Measurements from ENCODE around the gene NINJ1. TPM values are rescaled to one million over a fixed set of nuclear protein-coding genes. Genes with fewer than 3 reads are reported as not detected.
A peak's percentile ranks its signal among the peaks of the same experiment; 100 is the strongest.

Gene NINJ1
- total and polyA plus RNA-seq, 2 of the 13 experiments (the other 11 are each of a cell fraction or from before 2014, with no cell fraction given): 81.2 to 92.1 TPM

- TF ChIP-seq RXRA (CRISPR knock-in tag; IDR thresholded peaks at IDR 0.05) (peak; percentile 20; the same call in 1 of the 2 replicates), ZUFSP (CRISPR knock-in tag; IDR thresholded peaks at IDR 0.05; ENCODE audit: borderline replicate concordance) (no peak), ZNF382 (CRISPR knock-in tag; IDR thresholded peaks at IDR 0.05; ENCODE audit: borderline replicate concordance) (no peak), ZNF34 (CRISPR knock-in tag; IDR thresholded peaks at IDR 0.05; ENCODE audit: borderline replicate concordance) (no peak), MYNN (CRISPR knock-in tag; IDR thresholded peaks at IDR 0.05; ENCODE audit: low read depth) (peak; percentile 47; the same call in 1 of the 2 replicates), SMC3 (IDR thresholded peaks at IDR 0.05; ENCODE audit: low read length) (no peak), FOXA1 (IDR thresholded peaks at IDR 0.05) (no peak), FOXA1 (CRISPR knock-in tag; IDR thresholded peaks at IDR 0.05) (no peak), ZNF230 (CRISPR knock-in tag; IDR thresholded peaks at IDR 0.05) (peak; percentile 9; the same call in 1 of the 2 replicates), ZNF563 (CRISPR knock-in tag; IDR thresholded peaks at IDR 0.05) (peak; percentile 57; the same call in 1 of the 2 replicates), ATF6 (CRISPR knock-in tag; conservative IDR thresholded peaks at IDR 0.05) (no peak), ATF2 (CRISPR knock-in tag; IDR thresholded peaks at IDR 0.05) (no peak), ATF1 (CRISPR knock-in tag; IDR thresholded peaks at IDR 0.05) (no peak), TBX3 (IDR thresholded peaks at IDR 0.05; ENCODE audit: borderline replicate concordance) (no peak), ZFP90 (CRISPR knock-in tag; IDR thresholded peaks at IDR 0.05; ENCODE audit: borderline replicate concordance) (0 out of 2 replicates have a peak, but pooled peaks have one; percentile 27), ZNF430 (CRISPR knock-in tag; IDR thresholded peaks at IDR 0.05) (peak; percentile 55; the same call in 1 of the 2 replicates), CHD2 (IDR thresholded peaks at IDR 0.05; ENCODE audit: low read depth, low read length) (no peak), KAT2B (IDR thresholded peaks at IDR 0.05; ENCODE audit: borderline replicate concordance, low read depth, low read length) (no peak), ZNF672 (CRISPR knock-in tag; IDR thresholded peaks at IDR 0.05) (no peak), ZNF280B (CRISPR knock-in tag; IDR thresholded peaks at IDR 0.05; ENCODE audit: borderline replicate concordance) (peak; percentile 75; the same call in 1 of the 2 replicates), ZNF704 (CRISPR knock-in tag; IDR thresholded peaks at IDR 0.05; ENCODE audit: borderline replicate concordance) (no peak), ZNF768 (CRISPR knock-in tag; IDR thresholded peaks at IDR 0.05) (0 out of 2 replicates have a peak, but pooled peaks have one; percentile 9)
Measured at GRCh38 chr9:93095205-93096130, 38.6 kb downstream of the NINJ1 start (continued).
